GM12878 (cell line): Measurements from ENCODE around the gene NOTCH1. TPM values are rescaled to one million over a fixed set of nuclear protein-coding genes. Genes with fewer than 3 reads are reported as not detected.

ENCODE experiments used
- ATAC-seq: fragments of 200-7000 bp; cut with Tn5 transposase; 3 replicates; pipeline ENCODE4 v1.9.1; 2020; ENCODE audit warnings: mild to moderate bottlenecking, moderate library complexity
- BruUV-seq: library from RNA; stranded (reverse); fragments of 400-500 nt; replicated peaks from 2 replicates; lab custom pipeline; 2021; lab: Mats Ljungman, UMichigan
- CTCF ChIA-PET: fragments of 300-600 bp; sonication (Branson Sonifier 250); formaldehyde crosslinking; extraction: SDS; loops from one replicate; lab custom pipeline; 2021; ENCODE audit warnings: inconsistent platforms; lab: Yijun Ruan, JAX
- POLR2A ChIA-PET: fragments of 350-600 bp; formaldehyde crosslinking; extraction: SDS; loops from one replicate; lab custom pipeline; 2021; ENCODE audit warnings: inconsistent platforms; lab: Charles Lee
- RAD21 ChIA-PET: fragments of 300-600 bp; sonication (Branson Sonifier 250); formaldehyde crosslinking; loops from one replicate; lab custom pipeline; 2023; ENCODE audit warnings: antibody characterized with exemption; ENCODE audit not compliant: unreplicated experiment; lab: Charles Lee
- SMC1A ChIA-PET: fragments of 300-600 bp; sonication (Branson Sonifier 250); formaldehyde crosslinking; loops from one replicate; lab custom pipeline; 2023; ENCODE audit not compliant: unreplicated experiment, uncharacterized antibody; lab: Charles Lee
- DNase-seq: peaks from one replicate; pipeline ENCODE4 v3.0.0-alpha.2; 2011; ENCODE audit warnings: low read depth, low spot score
- FAIRE-seq: peaks from 3 replicates; lab custom pipeline; 2011; peaks lifted over from hg19 to GRCh38; lab: Jason Lieb, UNC
- H2AFZ ChIP-seq: 2 replicates; pipeline ENCODE4 v1.6.0; 2011; ENCODE audit warnings: low read depth, low read length, control low read depth; ENCODE audit not compliant: control insufficient read depth
- H3K27ac ChIP-seq: 2 replicates; pipeline ENCODE4 v1.5.1; 2011; ENCODE audit warnings: control low read depth; ENCODE audit not compliant: control insufficient read depth, insufficient read depth
- H3K27me3 ChIP-seq, 2 experiments: replicated peaks in 1 of 2; 2 replicates each; pipeline versions ENCODE4 v1.6.0 to v1.6.1; 2011; ENCODE audit warnings: low read length in 1 of 2; ENCODE audit not compliant: control insufficient read depth in 2 of 2, insufficient read depth in 2 of 2
- H3K36me3 ChIP-seq, 2 experiments: 2 replicates each; pipeline ENCODE4 v1.5.1; 2011; ENCODE audit warnings: low read length in 1 of 2; ENCODE audit not compliant: control insufficient read depth in 2 of 2, insufficient read depth in 2 of 2
- H3K4me1 ChIP-seq: 2 replicates; pipeline ENCODE4 v1.6.1; 2011; ENCODE audit warnings: mild to moderate bottlenecking, low read length, moderate library complexity, mixed read lengths; ENCODE audit not compliant: control insufficient read depth, insufficient read depth
- H3K4me2 ChIP-seq: 2 replicates; pipeline ENCODE4 v1.6.0; 2011; ENCODE audit warnings: control low read depth; ENCODE audit not compliant: control insufficient read depth, insufficient read depth
- H3K4me3 ChIP-seq: fragments of 200-600 bp; sonication (generic); 2 replicates; pipeline ENCODE4 v1.5.1; 2016
- H3K79me2 ChIP-seq: 2 replicates; pipeline ENCODE4 v1.6.0; 2011; ENCODE audit warnings: low read length; ENCODE audit not compliant: control insufficient read depth, insufficient read depth
- H3K9ac ChIP-seq: 2 replicates; pipeline ENCODE4 v1.8.0; 2011; ENCODE audit warnings: low read length, control low read depth, mixed read lengths; ENCODE audit not compliant: control insufficient read depth, insufficient read depth
- H3K9me3 ChIP-seq: replicated peaks from 3 replicates; pipeline ENCODE4 v1.5.1; 2011; ENCODE audit warnings: mild to moderate bottlenecking, low read length; ENCODE audit not compliant: control insufficient read depth, insufficient read depth
- H4K20me1 ChIP-seq: 2 replicates; pipeline ENCODE4 v1.6.0; 2011; ENCODE audit not compliant: control insufficient read depth, insufficient read depth
- BCL11A ChIP-seq: IDR thresholded peaks from 2 replicates; pipeline ENCODE4 v1.6.1; 2011; ENCODE audit warnings: low read depth, low read length
- HDGF ChIP-seq: fragments of 450-650 bp; IDR thresholded peaks from 2 replicates; pipeline ENCODE4 v1.6.1; 2016; ENCODE audit warnings: antibody characterized with exemption
- IRF3 ChIP-seq: fragments of 450-650 bp; IDR thresholded peaks from 2 replicates; pipeline ENCODE4 v1.6.1; 2014; ENCODE audit warnings: mild to moderate bottlenecking
- MLLT1 ChIP-seq: fragments of 450-650 bp; IDR thresholded peaks from 2 replicates; pipeline ENCODE4 v1.6.1; 2016; ENCODE audit warnings: mild to moderate bottlenecking
- MTA2 ChIP-seq: fragments of 450-650 bp; IDR thresholded peaks from 2 replicates; pipeline ENCODE4 v1.6.1; 2016; ENCODE audit warnings: low read depth, mild to moderate bottlenecking, moderate library complexity
- NFIC ChIP-seq: IDR thresholded peaks from 2 replicates; pipeline ENCODE4 v1.6.1; 2012; ENCODE audit warnings: low read depth, mild to moderate bottlenecking, inconsistent platforms, low read length, moderate library complexity
- RUNX3 ChIP-seq: IDR thresholded peaks from 2 replicates; pipeline ENCODE4 v1.6.1; 2012; ENCODE audit warnings: low read length, inconsistent platforms
- SKIL ChIP-seq: fragments of 450-650 bp; IDR thresholded peaks from 2 replicates; pipeline ENCODE4 v1.6.1; 2017; ENCODE audit warnings: mild to moderate bottlenecking, low read depth, inconsistent platforms; ENCODE audit not compliant: poor library complexity, severe bottlenecking
- SMAD5 ChIP-seq: IDR thresholded peaks from 2 replicates; pipeline ENCODE4 v1.6.1; 2016; ENCODE audit warnings: antibody characterized with exemption, low read depth
- STAT1 ChIP-seq: fragments of 450-650 bp; conservative IDR thresholded peaks from 2 replicates; pipeline ENCODE4 v1.6.1; 2014; ENCODE audit warnings: antibody characterized with exemption, mild to moderate bottlenecking
- YBX1 ChIP-seq: fragments of 450-650 bp; IDR thresholded peaks from 2 replicates; pipeline ENCODE4 v1.6.1; 2016; ENCODE audit warnings: antibody characterized with exemption
- ZBTB4 ChIP-seq: fragments of 450-650 bp; formaldehyde crosslinking; IDR thresholded peaks from 2 replicates; pipeline ENCODE4 v1.4.0; 2022; ENCODE audit warnings: mild to moderate bottlenecking, moderate library complexity
- ZZZ3 ChIP-seq: IDR thresholded peaks from 2 replicates; pipeline ENCODE4 v1.6.1; 2011; ENCODE audit warnings: low read depth; ENCODE audit not compliant: control insufficient read depth, insufficient read length
- WGBS: methylation state at CpG from one replicate; pipeline ENCODE4 v1.1.6; 2016; ENCODE audit warnings: low lambda C conversion rate; ENCODE audit not compliant: insufficient replicate concordance, insufficient coverage; ENCODE audit errors: missing lambda C conversion rate; 5-methylcytosine and 5-hydroxymethylcytosine counted together
- in situ Hi-C: fragments of 300-500 bp; cut with MboI; formaldehyde crosslinking; loops from 9 replicates; pipeline ENCODE4 v1.14.3; 2018; ENCODE audit warnings: mixed read lengths
- intact Hi-C: fragments of 100-400 bp; cut with micrococcal nuclease; formaldehyde crosslinking; loops from one replicate; pipeline ENCODE4 v1.14.2; 2022; ENCODE audit not compliant: unreplicated experiment
- polyA plus RNA-seq, 11 experiments: library from polyadenylated mRNA; depleted of rRNA in 4 of 11; unstranded in 6 of 11; stranded (reverse) in 5 of 11; fragments of >200 nt; fragmentation: Nextera tagmentation in 4 of 11; fragmentation: Illumina TruSeq in 1 of 11; extraction: Ambion mirVana in 4 of 11; extraction: Trizol in 1 of 11; gene quantifications; 1 replicate in 1 of 11; 2 replicates in 10 of 11; pipeline versions ENCODE4 v1.2.1 to v1.2.3, GENCODE V29; 2011 to 2016; ENCODE audit warnings: inconsistent platforms in 2 of 11, missing spikeins in 2 of 11, low read depth in 1 of 11
- total RNA-seq, 4 experiments: library from RNA; depleted of rRNA in 3 of 4; stranded (reverse); fragments of >200 nt in 3 of 4; fragmentation: Illumina TruSeq in 1 of 4; extraction: Trizol in 1 of 4; gene quantifications; 2 replicates each; pipeline versions ENCODE4 v1.2.1 to v1.2.3, GENCODE V29; 2013 to 2021

NOTCH1 gene
- total and polyA plus RNA-seq, 10 of the 15 experiments (the other 5 are each of a cell fraction or from before 2014, with no cell fraction given), result 0.02 to 40.0 (median 3.7) TPM

- no peaks in the 10 kb centered on the region for H3K27me3 ChIP-seq
- FAIRE-seq (no peak), DNase-seq (no peak), ATAC-seq (no peak)
- no peaks in the 10 kb centered on the region for H3K79me2 ChIP-seq
- no peak overlapping the region for H3K9ac ChIP-seq
- SMC1A ChIA-PET, result no interaction called here
- CTCF ChIA-PET, result no interaction called here
- TF ChIP-seq RUNX3, result no peak
- no peak for TF ChIP-seq HDGF
- no peak for TF ChIP-seq SMAD5
- TF ChIP-seq SKIL, result no peak
- TF ChIP-seq STAT1, result no peak
- no peak for TF ChIP-seq ZBTB4 (CRISPR knock-in tag)
- no peak for TF ChIP-seq YBX1
- no peak for TF ChIP-seq BCL11A
- no peak for TF ChIP-seq MTA2
- TF ChIP-seq ZZZ3, result no peak
- TF ChIP-seq MLLT1, result no peak
- no peak for TF ChIP-seq IRF3
- no peak for TF ChIP-seq NFIC
- TF ChIP-seq, all 136 proteins: peak for 0
- H4K20me1 ChIP-seq, result no peaks in the 10 kb centered on the region
- no TSS peak for BruUV-seq
- H2AFZ ChIP-seq, result no peak overlapping the region
- no peak overlapping the region for H3K4me2 ChIP-seq
- ChIA-PET POLR2A (no interaction called here), RAD21 (no interaction called here)
- peaks cover 2 to 71% of the 10 kb centered on the region in 2 experiments; a peak in 3 of 4 replicates for H3K36me3 ChIP-seq
- H3K4me1 ChIP-seq, result no peaks in the 10 kb centered on the region
- in situ Hi-C loops (no loop called here), intact Hi-C loops (no loop called here)
- no peaks in the 10 kb centered on the region for H3K9me3 ChIP-seq
- H3K4me3 ChIP-seq, result no peak overlapping the region
- no peak overlapping the region for H3K27ac ChIP-seq
- 99% methylated on average over 16 of the region's 16 CpGs for WGBS
These were observed 32.7 kb downstream of the NOTCH1 start for GRCh38 chr9:136513191-136513590.
